Esophagus muscularis mucosa (tissue), 4 donors: ENCODE data around the gene SDK1.

Experiments
- CTCF ChIP-seq, 3 experiments: fragments of 200-600 bp in 2 of 3; fragments of 450-650 bp in 1 of 3; sonication (generic) in 2 of 3; IDR thresholded peaks; one replicate each; pipeline ENCODE4 v1.5.1; 2017 to 2019; ENCODE audit warnings: antibody characterized with exemption in 3 of 3, mild to moderate bottlenecking in 2 of 3, moderate library complexity in 1 of 3
- EP300 ChIP-seq: sonication (generic); formaldehyde crosslinking; IDR thresholded peaks from one replicate; pipeline ENCODE4 v1.6.1; 2017; ENCODE audit warnings: antibody characterized with exemption
- POLR2A ChIP-seq: fragments of 450-650 bp; IDR thresholded peaks from one replicate; pipeline ENCODE4 v1.6.1; 2017; ENCODE audit warnings: antibody characterized with exemption, moderate library complexity, mild to moderate bottlenecking, low read depth
- POLR2AphosphoS5 ChIP-seq, 2 donors: sonication (generic); formaldehyde crosslinking; IDR thresholded peaks; one replicate each; pipeline ENCODE4 v1.6.1; 2017; ENCODE audit warnings: antibody characterized with exemption in 2 of 2

DNA sequence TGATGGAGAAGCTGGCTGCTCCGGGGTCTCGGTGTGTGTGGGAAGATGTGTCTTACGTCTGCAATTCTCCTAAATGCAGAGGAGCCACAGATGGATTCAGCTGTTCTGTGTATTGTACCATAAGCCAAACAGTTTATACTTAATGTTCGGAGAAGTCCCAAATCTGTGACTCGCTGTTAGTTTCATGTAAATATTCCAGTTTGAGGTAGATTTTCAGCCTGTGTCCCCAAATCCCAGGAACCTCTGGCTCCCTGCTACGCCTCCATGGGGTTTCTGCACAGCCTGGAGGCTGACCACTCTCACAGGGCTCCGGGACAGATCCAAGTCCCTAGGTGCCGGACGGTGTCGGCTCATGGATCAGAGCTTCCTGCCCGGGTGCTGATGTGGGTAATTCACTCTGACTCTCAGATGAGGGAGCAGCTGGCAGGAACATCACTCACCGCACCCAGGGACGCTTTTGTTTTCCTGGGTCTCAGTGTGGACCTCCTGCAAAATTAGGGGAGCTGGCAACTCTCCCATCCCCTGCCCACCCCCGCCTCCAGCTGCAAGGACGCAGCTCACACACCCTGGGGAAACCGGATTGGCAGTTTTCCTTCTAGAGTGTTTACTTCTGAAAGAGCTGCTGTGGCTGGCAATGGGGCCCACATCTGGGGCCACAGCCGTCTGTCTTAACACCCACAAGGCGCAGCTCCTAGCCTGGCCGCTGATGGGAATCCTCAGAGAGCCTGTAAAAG, 960.0 kb downstream of the SDK1 start:
- no peak for TF ChIP-seq CTCF (IDR thresholded peaks at IDR 0.05)
- no peak for TF ChIP-seq POLR2A
- no peak for TF ChIP-seq POLR2AphosphoS5 (IDR thresholded peaks at IDR 0.05)
- no peak for TF ChIP-seq EP300
